PC-3 (cell line): Measurements from ENCODE around the gene ABCG1. TPM values are rescaled to one million over a fixed set of nuclear protein-coding genes. Genes with fewer than 3 reads are reported as not detected.

Experiments
- ATAC-seq: fragments of 200-7000 bp; cut with Tn5 transposase; 2 replicates; pipeline ENCODE4 v1.9.1; 2020; ENCODE audit warnings: mild to moderate bottlenecking, moderate library complexity
- BruUV-seq: library from RNA; stranded (reverse); fragments of 400-500 nt; replicated peaks from 2 replicates; lab custom pipeline; 2021; lab: Mats Ljungman, UMichigan
- CTCF ChIA-PET: fragments of 300-600 bp; sonication (Branson Sonifier 250); formaldehyde crosslinking; loops from one replicate; lab custom pipeline; 2022; ENCODE audit warnings: antibody characterized with exemption; lab: Charles Lee
- POLR2A ChIA-PET: fragments of 300-600 bp; sonication (Branson Sonifier 250); formaldehyde crosslinking; loops from one replicate; lab custom pipeline; 2022; ENCODE audit warnings: antibody characterized with exemption; ENCODE audit not compliant: unreplicated experiment; lab: Charles Lee
- DNase-seq: peaks from one replicate; pipeline ENCODE4 v3.0.0-alpha.2; 2015
- H2AFZ ChIP-seq: fragments of 300-600 bp; sonication (generic); 2 replicates; pipeline ENCODE4 v1.6.0; 2016; ENCODE audit warnings: antibody characterized with exemption, low read length
- H3F3A ChIP-seq: fragments of 300-600 bp; sonication (generic); one replicate; pipeline ENCODE4 v1.6.0; 2017; ENCODE audit warnings: antibody characterized with exemption, low read length, control low read depth, mild to moderate bottlenecking; ENCODE audit not compliant: unreplicated experiment
- H3K27ac ChIP-seq: fragments of 300-600 bp; sonication (generic); 2 replicates; pipeline ENCODE4 v1.5.1; 2016; ENCODE audit warnings: mild to moderate bottlenecking, low read length
- H3K27me3 ChIP-seq: fragments of 300-600 bp; sonication (generic); 2 replicates; pipeline ENCODE4 v1.6.1; 2016; ENCODE audit warnings: low read length, mixed read lengths
- H3K36me3 ChIP-seq: fragments of 300-600 bp; sonication (generic); 2 replicates; pipeline ENCODE4 v1.6.1; 2016; ENCODE audit warnings: low read depth, mixed run types, low read length, mixed read lengths
- H3K4me1 ChIP-seq: fragments of 300-600 bp; sonication (generic); 2 replicates; pipeline ENCODE4 v1.5.1; 2016; ENCODE audit warnings: low read length; ENCODE audit not compliant: insufficient read depth
- H3K4me2 ChIP-seq: fragments of 300-600 bp; sonication (generic); 2 replicates; pipeline ENCODE4 v1.6.0; 2016; ENCODE audit warnings: low read length
- H3K4me3 ChIP-seq: fragments of 300-600 bp; sonication (generic); 2 replicates; pipeline ENCODE4 v1.5.1; 2016; ENCODE audit warnings: mild to moderate bottlenecking, low read length, mixed read lengths
- H3K79me2 ChIP-seq: fragments of 300-600 bp; sonication (generic); 2 replicates; pipeline ENCODE4 v1.6.1; 2017; ENCODE audit warnings: low read length, mixed read lengths
- H3K9ac ChIP-seq: fragments of 300-600 bp; sonication (generic); 2 replicates; pipeline ENCODE4 v1.6.0; 2016; ENCODE audit warnings: mild to moderate bottlenecking, low read length
- H3K9me2 ChIP-seq: fragments of 300-600 bp; sonication (generic); replicated peaks from 2 replicates; pipeline ENCODE4 v1.6.1; 2016; ENCODE audit warnings: mixed run types, low read length, mixed read lengths
- H3K9me3 ChIP-seq: fragments of 300-600 bp; sonication (generic); 2 replicates; pipeline ENCODE4 v1.6.1; 2016; ENCODE audit warnings: low read length, mixed read lengths
- H4K20me1 ChIP-seq: fragments of 300-600 bp; sonication (generic); 2 replicates; pipeline ENCODE4 v1.6.1; 2016; ENCODE audit warnings: low read length, mixed read lengths
- EZH2 ChIP-seq: fragments of 300-600 bp; sonication (generic); IDR thresholded peaks from one replicate; pipeline ENCODE4 v1.6.1; 2017; ENCODE audit warnings: antibody characterized with exemption, mild to moderate bottlenecking, low read length; ENCODE audit not compliant: unreplicated experiment
- EZH2phosphoT487 ChIP-seq: fragments of 300-600 bp; sonication (generic); IDR thresholded peaks from 2 replicates; pipeline ENCODE4 v1.6.1; 2018; ENCODE audit warnings: mild to moderate bottlenecking, antibody characterized with exemption, low read length, borderline replicate concordance
- intact Hi-C: fragments of 100-400 bp; cut with micrococcal nuclease; formaldehyde crosslinking; loops from 2 replicates; pipeline ENCODE4 v1.9.0; 2023
- total RNA-seq: library from RNA; depleted of rRNA; stranded (reverse); fragments of >200 nt; gene quantifications from 2 replicates; pipeline ENCODE4 v1.2.3, GENCODE V29; 2014
- TF ChIP-seq, protein P1 (sequence below): fragments of 300-600 bp; sonication (generic); conservative IDR thresholded peaks from 2 replicates; pipeline ENCODE4 v1.5.1; 2017; ENCODE audit warnings: antibody characterized with exemption, low read depth, mild to moderate bottlenecking, low read length

The ABCG1 gene
- total RNA-seq, 1 experiment from 2014 or later = 0.66 TPM

DNA sequence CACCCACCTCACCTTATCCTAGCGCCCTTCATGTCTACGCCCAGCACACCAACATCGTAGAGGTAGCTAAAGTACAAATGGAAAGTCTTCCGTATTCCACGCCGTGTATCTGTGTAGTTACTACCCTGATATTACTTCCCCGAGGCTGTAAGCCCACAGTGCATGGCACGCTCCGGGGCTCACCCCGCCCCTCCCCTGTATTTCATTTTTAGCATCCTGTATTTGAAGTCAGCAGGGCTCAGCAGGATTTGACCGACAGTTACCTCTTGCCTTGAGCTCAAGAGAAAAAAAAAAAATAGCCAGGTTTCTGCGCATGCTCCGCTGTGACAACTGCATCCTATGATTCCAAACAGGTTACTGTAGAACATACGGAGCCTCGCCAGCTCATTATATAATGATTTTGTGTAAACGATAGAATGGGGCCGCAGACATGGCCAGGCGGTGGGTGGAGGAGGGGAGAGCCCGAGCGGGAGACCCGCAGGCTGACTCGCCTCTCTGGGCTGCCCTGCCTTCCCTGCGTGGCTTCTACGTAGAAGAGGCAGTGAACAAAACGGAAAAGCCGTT, 1.3 kb downstream of the ABCG1 start:
- no peak overlapping the region for H3K27ac ChIP-seq
- CTCF ChIA-PET = interaction anchor here (0.6 to 1.1 kb wide), 4 partner anchors 13 to 686 kb away, joined by 3 to 18 read pairs (median 6); no protein-coding TSS in a partner anchor
- TSS peak; percentile 34 for BruUV-seq

DNA sequence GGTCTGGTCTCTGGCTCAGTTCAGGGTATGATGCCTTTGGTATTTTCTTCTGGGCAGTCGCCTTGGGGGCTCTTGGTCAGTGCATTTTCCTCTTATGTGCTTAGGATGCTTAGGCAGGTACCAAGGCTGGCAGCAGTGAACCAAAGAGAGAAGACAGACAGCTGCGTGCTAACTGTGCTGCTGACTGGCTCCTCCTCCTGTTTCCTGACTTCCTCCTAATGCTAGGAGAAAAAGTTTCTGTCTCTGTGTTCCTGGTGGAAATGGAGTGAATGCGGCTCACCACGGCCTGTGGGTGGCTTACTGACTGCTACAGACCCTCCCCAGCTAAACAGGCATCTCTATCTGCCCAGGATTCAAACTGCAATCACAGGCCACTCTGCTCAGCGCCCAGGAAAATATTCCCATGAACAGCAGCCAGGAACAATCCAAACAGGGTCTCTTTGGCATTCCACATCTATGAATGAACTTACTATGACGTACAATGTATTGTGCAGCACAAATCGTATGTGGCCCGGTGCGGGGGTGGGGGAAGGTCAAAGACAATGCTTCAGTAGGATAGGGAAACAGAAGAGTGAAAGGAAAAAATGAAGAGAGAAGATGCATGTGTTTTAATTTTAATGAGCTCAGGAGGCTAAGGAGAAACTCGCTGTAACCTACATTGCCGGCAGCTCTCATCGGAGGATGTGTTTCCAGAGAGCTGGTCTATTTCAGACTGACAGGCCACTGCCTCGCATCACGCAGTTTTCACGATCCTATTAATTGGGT, 2.8 kb downstream of the ABCG1 start:
- H4K20me1 ChIP-seq = no peaks in the 10 kb centered on the region
- H3K27ac ChIP-seq = no peak overlapping the region
- CTCF ChIA-PET = no interaction called here
- H3F3A ChIP-seq = no peaks in the 10 kb centered on the region
- no peak for TF ChIP-seq EZH2
- TF ChIP-seq, protein P1, sequence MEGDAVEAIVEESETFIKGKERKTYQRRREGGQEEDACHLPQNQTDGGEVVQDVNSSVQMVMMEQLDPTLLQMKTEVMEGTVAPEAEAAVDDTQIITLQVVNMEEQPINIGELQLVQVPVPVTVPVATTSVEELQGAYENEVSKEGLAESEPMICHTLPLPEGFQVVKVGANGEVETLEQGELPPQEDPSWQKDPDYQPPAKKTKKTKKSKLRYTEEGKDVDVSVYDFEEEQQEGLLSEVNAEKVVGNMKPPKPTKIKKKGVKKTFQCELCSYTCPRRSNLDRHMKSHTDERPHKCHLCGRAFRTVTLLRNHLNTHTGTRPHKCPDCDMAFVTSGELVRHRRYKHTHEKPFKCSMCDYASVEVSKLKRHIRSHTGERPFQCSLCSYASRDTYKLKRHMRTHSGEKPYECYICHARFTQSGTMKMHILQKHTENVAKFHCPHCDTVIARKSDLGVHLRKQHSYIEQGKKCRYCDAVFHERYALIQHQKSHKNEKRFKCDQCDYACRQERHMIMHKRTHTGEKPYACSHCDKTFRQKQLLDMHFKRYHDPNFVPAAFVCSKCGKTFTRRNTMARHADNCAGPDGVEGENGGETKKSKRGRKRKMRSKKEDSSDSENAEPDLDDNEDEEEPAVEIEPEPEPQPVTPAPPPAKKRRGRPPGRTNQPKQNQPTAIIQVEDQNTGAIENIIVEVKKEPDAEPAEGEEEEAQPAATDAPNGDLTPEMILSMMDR = no peak
- no peak for TF ChIP-seq EZH2phosphoT487
- no peak overlapping the region for H2AFZ ChIP-seq
- no peak overlapping the region for H3K4me2 ChIP-seq
- no peaks in the 10 kb centered on the region for H3K36me3 ChIP-seq
- DNase-seq (no peak), ATAC-seq (no peak)
- POLR2A ChIA-PET = no interaction called here
- no peaks in the 10 kb centered on the region for H3K9me2 ChIP-seq
- intact Hi-C loops = no loop called here
- H3K4me3 ChIP-seq = no peak overlapping the region
- H3K4me1 ChIP-seq = peaks cover 2% of the 10 kb centered on the region; the same call in 1 of the 2 replicates
- H3K9me3 ChIP-seq = no peaks in the 10 kb centered on the region
- no peak overlapping the region for H3K9ac ChIP-seq
- BruUV-seq = no TSS peak
- H3K27me3 ChIP-seq = no peaks in the 10 kb centered on the region
- no peaks in the 10 kb centered on the region for H3K79me2 ChIP-seq

More for the DNA sequence above, 1.3 kb downstream of the ABCG1 start:
- Histone ChIP-seq H2AFZ (peak overlapping the region; percentile 75), H3K4me2 (peak overlapping the region; percentile 80), H3K27me3 (no peaks in the 10 kb centered on the region), H3K4me3 (peak overlapping the region; percentile 66), H3K9me2 (no peaks in the 10 kb centered on the region), H3F3A (no peaks in the 10 kb centered on the region), H3K4me1 (peaks cover 2% of the 10 kb centered on the region; the same call in 1 of the 2 replicates), H3K9me3 (no peaks in the 10 kb centered on the region), H3K36me3 (no peaks in the 10 kb centered on the region), H3K79me2 (no peaks in the 10 kb centered on the region), H4K20me1 (no peaks in the 10 kb centered on the region), H3K9ac (no peak overlapping the region)
- TF ChIP-seq, protein P1 = no peak
- no peak for TF ChIP-seq EZH2
- no peak for TF ChIP-seq EZH2phosphoT487
- intact Hi-C loops = no loop called here
- peak; percentile 39 for ATAC-seq
- peak; percentile 84 for DNase-seq
- POLR2A ChIA-PET = interaction anchor here (0.6 to 0.9 kb wide), 8 partner anchors 13 to 468 kb away, joined by 3 to 10 read pairs (median 4); partner anchors contain the start of gene ZBTB21
